GM18508 (cell line): ENCODE measurements around the gene KDELR1.
A peak's percentile ranks its signal among the peaks of the same experiment; 100 is the strongest.

Source experiments
- ATAC-seq: cut with Tn5 transposase; IDR thresholded peaks from one replicate; pipeline ENCODE4 v1.9.1; 2021; ENCODE audit warnings: moderate number of reproducible peaks; ENCODE audit not compliant: insufficient read depth, unreplicated experiment

Gene KDELR1

GRCh38 chr19:48346191-48346590 lies 45.2 kb downstream of the KDELR1 start:
- no peak for ATAC-seq

GRCh38 chr19:48344892-48345291 lies 46.5 kb downstream of the KDELR1 start:
- ATAC-seq: no peak

- ATAC-seq: no peak
Measured at GRCh38 chr19:48342841-48343540, 48.4 kb downstream of the KDELR1 start.

- ATAC-seq: no peak
Measured at GRCh38 chr19:48342414-48342738, 49.0 kb downstream of the KDELR1 start.

GRCh38 chr19:48341515-48342413 lies 49.6 kb downstream of the KDELR1 start:
- ATAC-seq: no peak

GRCh38 chr19:48340995-48341394 lies 50.4 kb downstream of the KDELR1 start:
- ATAC-seq: no peak

- no peak for ATAC-seq
Measured at GRCh38 chr19:48338802-48339503, 52.4 kb downstream of the KDELR1 start.

- ATAC-seq: no peak
Measured at GRCh38 chr19:48338253-48338755, 53.0 kb downstream of the KDELR1 start.

GRCh38 chr19:48333467-48334384 lies 57.6 kb downstream of the KDELR1 start:
- peak; percentile 27 for ATAC-seq

GRCh38 chr19:48332662-48333466 lies 58.5 kb downstream of the KDELR1 start:
- peak; percentile 57 for ATAC-seq
